ENCODE results near the gene ITGB8.

ITGB8 gene

GRCh38 chr7:20330239-20330927 lies at the start of gene ITGB8:
Gene ITGB8, plus strand, starts transcription at chr7:20330900. Its CDS starts 907 bp downstream, at chr7:20331807.
- Histone ChIP-seq H3K4me3 (ENCODE audit: low read depth, low read length) (peak within 1 kb of the TSS; percentile 91), H3K27ac (peak within 1 kb of the TSS; percentile 66), H3K9me3 (ENCODE audit: severe bottlenecking) (no peaks in the 10 kb centered on the region), H3K36me3 (no peaks in the 10 kb centered on the region), H3K27me3 (ENCODE audit: insufficient read depth, low read depth, severe bottlenecking) (no peaks in the 10 kb centered on the region)
- peak; percentile 0; the same call in 1 of the 2 replicates for TF ChIP-seq CTCF (IDR thresholded peaks at IDR 0.05; ENCODE audit: low read depth, low read length)
- peak; percentile 66 for DNase-seq

- TF ChIP-seq CTCF (IDR thresholded peaks at IDR 0.05; ENCODE audit: low read depth, low read length): no peak
- H3K9me3 ChIP-seq (ENCODE audit: severe bottlenecking): no peaks in the 10 kb centered on the region
- H3K27me3 ChIP-seq (ENCODE audit: insufficient read depth, low read depth, severe bottlenecking): no peaks in the 10 kb centered on the region
- H3K36me3 ChIP-seq: no peaks in the 10 kb centered on the region
- no peak overlapping the region for H3K27ac ChIP-seq
- H3K4me3 ChIP-seq (ENCODE audit: low read depth, low read length): no peak overlapping the region
- no peak for DNase-seq
Measured at GRCh38 chr7:20282959-20283358, 47.7 kb upstream of the ITGB8 start.

- H3K36me3 ChIP-seq: no peaks in the 10 kb centered on the region
- no peak for TF ChIP-seq CTCF (IDR thresholded peaks at IDR 0.05; ENCODE audit: low read depth, low read length)
- H3K27ac ChIP-seq: no peak overlapping the region
- H3K4me3 ChIP-seq (ENCODE audit: low read depth, low read length): no peak overlapping the region
- H3K27me3 ChIP-seq (ENCODE audit: insufficient read depth, low read depth, severe bottlenecking): no peaks in the 10 kb centered on the region
- DNase-seq: no peak
- no peaks in the 10 kb centered on the region for H3K9me3 ChIP-seq (ENCODE audit: severe bottlenecking)
Measured at GRCh38 chr7:20283385-20283784, 47.3 kb upstream of the ITGB8 start.

- H3K27ac ChIP-seq: no peak overlapping the region
- H3K27me3 ChIP-seq (ENCODE audit: insufficient read depth, low read depth, severe bottlenecking): no peaks in the 10 kb centered on the region
- no peaks in the 10 kb centered on the region for H3K36me3 ChIP-seq
- no peak for DNase-seq
- H3K9me3 ChIP-seq (ENCODE audit: severe bottlenecking): no peaks in the 10 kb centered on the region
- TF ChIP-seq CTCF (IDR thresholded peaks at IDR 0.05; ENCODE audit: low read depth, low read length): no peak
- no peak overlapping the region for H3K4me3 ChIP-seq (ENCODE audit: low read depth, low read length)
Measured at GRCh38 chr7:20284003-20284770, 46.5 kb upstream of the ITGB8 start.

- Histone ChIP-seq H3K4me3 (ENCODE audit: low read depth, low read length) (no peak overlapping the region), H3K9me3 (ENCODE audit: severe bottlenecking) (no peaks in the 10 kb centered on the region), H3K36me3 (no peaks in the 10 kb centered on the region), H3K27ac (no peak overlapping the region), H3K27me3 (ENCODE audit: insufficient read depth, low read depth, severe bottlenecking) (no peaks in the 10 kb centered on the region)
- no peak for DNase-seq
- no peak for TF ChIP-seq CTCF (IDR thresholded peaks at IDR 0.05; ENCODE audit: low read depth, low read length)
Measured at GRCh38 chr7:20284771-20285143, 45.9 kb upstream of the ITGB8 start.
